Medulla oblongata (tissue), 1 donor: ENCODE results near the gene ABL2.

Source experiments
- DNase-seq: peaks from one replicate; pipeline ENCODE4 v3.0.0-alpha.2; 2015; ENCODE audit errors: extremely low spot score

Gene ABL2

DNA sequence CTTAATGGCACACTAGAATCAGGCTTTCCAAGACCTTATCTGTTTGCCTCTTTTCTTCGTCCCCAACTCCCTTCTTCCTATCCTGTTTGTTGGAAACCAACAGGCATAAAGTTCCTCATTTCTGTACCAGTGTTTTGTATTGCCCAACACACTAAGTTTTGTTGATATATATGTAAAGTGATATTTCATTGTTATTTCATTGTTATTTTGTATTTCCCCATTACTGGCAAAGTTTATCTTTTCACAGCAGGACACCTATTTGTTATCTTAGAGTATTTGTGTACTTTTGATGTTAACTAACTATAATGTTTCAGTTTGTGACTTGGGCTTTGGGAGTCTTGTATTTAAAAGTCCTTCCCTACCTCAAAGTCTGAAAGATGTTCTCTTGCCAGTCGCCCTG is 176.7 kb downstream of the ABL2 start:
- no peak for DNase-seq
